Left ventricle myocardium inferior (tissue), 1 donor: ENCODE results near the gene IL1A. TPM values are rescaled to one million over a fixed set of nuclear protein-coding genes. Genes with fewer than 3 reads are reported as not detected.

Source experiments
- DNase-seq: peaks from one replicate; pipeline ENCODE4 v3.0.0-alpha.2; 2020
- H3K27ac ChIP-seq: fragments of 200-600 bp; replicated peaks from 2 replicates; pipeline ENCODE4 v1.8.0; 2021
- H3K27me3 ChIP-seq: fragments of 200-600 bp; 2 replicates; pipeline ENCODE4 v1.8.0; 2021; ENCODE audit warnings: low read depth
- H3K36me3 ChIP-seq: fragments of 200-600 bp; 2 replicates; pipeline ENCODE4 v1.8.0; 2021
- H3K4me1 ChIP-seq: fragments of 200-600 bp; 2 replicates; pipeline ENCODE4 v1.8.0; 2021
- H3K4me3 ChIP-seq: fragments of 200-600 bp; 2 replicates; pipeline ENCODE4 v1.8.0; 2021; ENCODE audit warnings: mild to moderate bottlenecking, moderate library complexity
- H3K9me3 ChIP-seq: fragments of 200-600 bp; replicated peaks from 2 replicates; pipeline ENCODE4 v1.8.0; 2021
- CTCF ChIP-seq: fragments of 200-600 bp; IDR thresholded peaks from 2 replicates; pipeline ENCODE4 v1.8.0; 2021; ENCODE audit warnings: antibody characterized with exemption, mild to moderate bottlenecking, borderline replicate concordance
- intact Hi-C: fragments of 100-400 bp; cut with micrococcal nuclease; formaldehyde crosslinking; loops from one replicate; pipeline ENCODE4 v1.11.0; 2022
- total RNA-seq: library from RNA; stranded (reverse); fragmentation: NEBNext Ultra II Directional; extraction: Animal tissue kit (Norgen Biotek cat#: 25700); gene quantifications from one replicate; pipeline ENCODE4 v1.2.1, GENCODE V29; 2021
- donor health status: DM: no; HTN: yes; CAD: no; lungs with severe emphysema.

Gene IL1A
- total RNA-seq, 1 donor from 2014 or later = not detected

DNA sequence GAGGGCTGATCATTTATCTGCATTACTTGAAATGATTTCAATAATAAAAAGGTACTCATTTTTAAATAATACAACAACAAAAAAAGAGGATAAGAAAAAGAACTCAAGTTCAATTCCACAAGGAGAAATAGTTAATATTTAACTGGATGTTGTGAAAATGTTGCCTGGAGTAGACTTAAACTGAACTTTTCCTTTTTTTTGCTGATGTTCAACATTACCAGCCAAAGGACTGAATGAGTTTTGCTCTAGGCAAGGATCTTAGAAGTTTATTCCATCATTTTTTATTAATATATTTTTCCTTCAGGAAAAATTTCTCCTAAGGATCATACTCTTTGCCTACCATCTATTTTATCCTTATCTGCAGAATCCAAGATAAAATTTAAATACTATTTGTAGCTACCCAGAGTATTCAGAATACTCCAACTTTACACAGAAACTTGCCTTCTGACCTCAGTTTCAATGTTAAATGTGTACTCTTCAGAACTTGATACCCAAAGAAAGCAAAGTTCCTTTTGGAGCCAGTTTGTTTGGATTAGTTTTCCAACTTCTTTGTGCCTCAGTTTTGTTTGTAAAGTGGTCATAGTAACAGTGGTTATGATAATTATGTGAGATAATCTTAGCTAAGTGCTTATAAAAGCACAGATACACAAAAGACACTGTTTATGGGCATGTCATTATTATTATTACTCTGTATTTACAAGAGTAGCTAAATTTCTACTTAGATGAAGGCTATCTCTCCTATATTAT is 32.7 kb downstream of the IL1A start:
- H3K9me3 ChIP-seq = no peaks in the 10 kb centered on the region
- no peak overlapping the region for H3K27ac ChIP-seq
- peaks cover 9% of the 10 kb centered on the region for H3K27me3 ChIP-seq
- no peak overlapping the region for H3K4me3 ChIP-seq
- intact Hi-C loops = loop anchor here (10.0 kb wide), 1 partner anchor 133 kb away; no protein-coding TSS in a partner anchor
- no peak for DNase-seq
- no peak for TF ChIP-seq CTCF
- no peaks in the 10 kb centered on the region for H3K36me3 ChIP-seq
- H3K4me1 ChIP-seq = no peaks in the 10 kb centered on the region

- no peak for TF ChIP-seq CTCF
- intact Hi-C loops = loop anchor here (10.0 kb wide), 1 partner anchor 134 kb away; no protein-coding TSS in a partner anchor
These were observed 33.8 kb downstream of the IL1A start for GRCh38 chr2:112750560-112750843.

GRCh38 chr2:112749755-112750559 is 34.3 kb downstream of the IL1A start:
- no peaks in the 10 kb centered on the region for H3K9me3 ChIP-seq
- H3K27ac ChIP-seq = no peak overlapping the region
- no peak overlapping the region for H3K4me3 ChIP-seq
- H3K36me3 ChIP-seq = no peaks in the 10 kb centered on the region
- no peaks in the 10 kb centered on the region for H3K4me1 ChIP-seq
- DNase-seq = peak; percentile 55
- peak; percentile 91 for TF ChIP-seq CTCF
- intact Hi-C loops = loop anchor here (10.0 kb wide), 1 partner anchor 135 kb away; no protein-coding TSS in a partner anchor
- peaks cover 9% of the 10 kb centered on the region for H3K27me3 ChIP-seq

More at GRCh38 chr2:112750560-112750843, 33.8 kb downstream of the IL1A start:
- DNase-seq = no peak
- Histone ChIP-seq H3K27me3 (peaks cover 9% of the 10 kb centered on the region), H3K9me3 (no peaks in the 10 kb centered on the region), H3K4me3 (no peak overlapping the region), H3K4me1 (no peaks in the 10 kb centered on the region), H3K36me3 (no peaks in the 10 kb centered on the region), H3K27ac (no peak overlapping the region)

- Histone ChIP-seq H3K4me1 (no peaks in the 10 kb centered on the region), H3K27me3 (peaks cover 4% of the 10 kb centered on the region), H3K36me3 (no peaks in the 10 kb centered on the region), H3K27ac (no peak overlapping the region), H3K9me3 (no peaks in the 10 kb centered on the region), H3K4me3 (no peak overlapping the region)
- no peak for TF ChIP-seq CTCF
- intact Hi-C loops = no loop called here
- no peak for DNase-seq
These were observed 43.8 kb downstream of the IL1A start for GRCh38 chr2:112740527-112740926.

- no peak for TF ChIP-seq CTCF
- no peak overlapping the region for H3K4me3 ChIP-seq
- H3K9me3 ChIP-seq = no peaks in the 10 kb centered on the region
- intact Hi-C loops = no loop called here
- H3K4me1 ChIP-seq = no peaks in the 10 kb centered on the region
- no peak for DNase-seq
- no peaks in the 10 kb centered on the region for H3K36me3 ChIP-seq
- H3K27me3 ChIP-seq = peaks cover 4% of the 10 kb centered on the region
- H3K27ac ChIP-seq = no peak overlapping the region
These were observed 46.6 kb downstream of the IL1A start for GRCh38 chr2:112737542-112738232.
